ENCODE results near the gene DNASE1.

DNA sequence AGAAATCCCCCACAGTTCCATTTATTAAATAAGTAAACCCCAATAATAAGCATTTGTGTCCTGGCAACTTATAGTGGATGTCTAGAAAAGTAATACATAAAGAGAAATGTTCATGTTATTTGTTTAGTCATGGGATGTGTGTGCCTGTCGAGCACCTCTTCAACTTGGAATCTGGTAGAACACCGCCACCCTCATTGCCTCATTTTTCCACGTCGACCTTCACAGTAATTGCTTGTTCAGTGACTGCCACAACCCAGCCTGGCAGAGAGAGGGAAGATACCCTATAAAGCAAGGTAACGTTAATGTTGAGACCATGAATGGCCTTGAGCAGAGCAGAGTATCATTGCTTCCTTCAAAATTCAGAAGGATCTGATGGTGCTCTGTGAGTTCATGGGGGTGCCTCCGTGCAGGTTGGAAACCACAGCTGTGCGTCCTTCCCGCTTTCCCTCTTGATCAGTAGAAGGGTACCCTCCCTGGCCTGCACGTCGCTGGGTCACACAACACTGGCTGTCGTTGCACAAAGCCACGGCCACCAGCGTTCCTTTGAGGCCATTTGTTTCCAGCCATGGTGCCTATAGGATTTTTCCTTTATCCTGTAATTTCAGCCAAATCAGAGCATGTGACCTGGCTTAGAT lies 3.7 kb upstream of the DNASE1 start:
- TF ChIP-seq, protein P1, sequence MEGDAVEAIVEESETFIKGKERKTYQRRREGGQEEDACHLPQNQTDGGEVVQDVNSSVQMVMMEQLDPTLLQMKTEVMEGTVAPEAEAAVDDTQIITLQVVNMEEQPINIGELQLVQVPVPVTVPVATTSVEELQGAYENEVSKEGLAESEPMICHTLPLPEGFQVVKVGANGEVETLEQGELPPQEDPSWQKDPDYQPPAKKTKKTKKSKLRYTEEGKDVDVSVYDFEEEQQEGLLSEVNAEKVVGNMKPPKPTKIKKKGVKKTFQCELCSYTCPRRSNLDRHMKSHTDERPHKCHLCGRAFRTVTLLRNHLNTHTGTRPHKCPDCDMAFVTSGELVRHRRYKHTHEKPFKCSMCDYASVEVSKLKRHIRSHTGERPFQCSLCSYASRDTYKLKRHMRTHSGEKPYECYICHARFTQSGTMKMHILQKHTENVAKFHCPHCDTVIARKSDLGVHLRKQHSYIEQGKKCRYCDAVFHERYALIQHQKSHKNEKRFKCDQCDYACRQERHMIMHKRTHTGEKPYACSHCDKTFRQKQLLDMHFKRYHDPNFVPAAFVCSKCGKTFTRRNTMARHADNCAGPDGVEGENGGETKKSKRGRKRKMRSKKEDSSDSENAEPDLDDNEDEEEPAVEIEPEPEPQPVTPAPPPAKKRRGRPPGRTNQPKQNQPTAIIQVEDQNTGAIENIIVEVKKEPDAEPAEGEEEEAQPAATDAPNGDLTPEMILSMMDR (IDR thresholded peaks at IDR 0.05): no peak
- TF ChIP-seq, protein P2, sequence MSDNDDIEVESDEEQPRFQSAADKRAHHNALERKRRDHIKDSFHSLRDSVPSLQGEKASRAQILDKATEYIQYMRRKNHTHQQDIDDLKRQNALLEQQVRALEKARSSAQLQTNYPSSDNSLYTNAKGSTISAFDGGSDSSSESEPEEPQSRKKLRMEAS (CRISPR knock-in tag; IDR thresholded peaks at IDR 0.05): no peak
- TF ChIP-seq TEAD4 (CRISPR knock-in tag; IDR thresholded peaks at IDR 0.05): no peak
- TF ChIP-seq, protein P3, sequence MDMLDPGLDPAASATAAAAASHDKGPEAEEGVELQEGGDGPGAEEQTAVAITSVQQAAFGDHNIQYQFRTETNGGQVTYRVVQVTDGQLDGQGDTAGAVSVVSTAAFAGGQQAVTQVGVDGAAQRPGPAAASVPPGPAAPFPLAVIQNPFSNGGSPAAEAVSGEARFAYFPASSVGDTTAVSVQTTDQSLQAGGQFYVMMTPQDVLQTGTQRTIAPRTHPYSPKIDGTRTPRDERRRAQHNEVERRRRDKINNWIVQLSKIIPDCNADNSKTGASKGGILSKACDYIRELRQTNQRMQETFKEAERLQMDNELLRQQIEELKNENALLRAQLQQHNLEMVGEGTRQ (CRISPR knock-in tag; IDR thresholded peaks at IDR 0.05): no peak
- TF ChIP-seq, protein P4, sequence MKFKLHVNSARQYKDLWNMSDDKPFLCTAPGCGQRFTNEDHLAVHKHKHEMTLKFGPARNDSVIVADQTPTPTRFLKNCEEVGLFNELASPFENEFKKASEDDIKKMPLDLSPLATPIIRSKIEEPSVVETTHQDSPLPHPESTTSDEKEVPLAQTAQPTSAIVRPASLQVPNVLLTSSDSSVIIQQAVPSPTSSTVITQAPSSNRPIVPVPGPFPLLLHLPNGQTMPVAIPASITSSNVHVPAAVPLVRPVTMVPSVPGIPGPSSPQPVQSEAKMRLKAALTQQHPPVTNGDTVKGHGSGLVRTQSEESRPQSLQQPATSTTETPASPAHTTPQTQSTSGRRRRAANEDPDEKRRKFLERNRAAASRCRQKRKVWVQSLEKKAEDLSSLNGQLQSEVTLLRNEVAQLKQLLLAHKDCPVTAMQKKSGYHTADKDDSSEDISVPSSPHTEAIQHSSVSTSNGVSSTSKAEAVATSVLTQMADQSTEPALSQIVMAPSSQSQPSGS (CRISPR knock-in tag; IDR thresholded peaks at IDR 0.05; ENCODE audit: borderline replicate concordance, low read depth): no peak
- TF ChIP-seq GABPB1 (CRISPR knock-in tag; IDR thresholded peaks at IDR 0.05): no peak
- TF ChIP-seq, protein P5, sequence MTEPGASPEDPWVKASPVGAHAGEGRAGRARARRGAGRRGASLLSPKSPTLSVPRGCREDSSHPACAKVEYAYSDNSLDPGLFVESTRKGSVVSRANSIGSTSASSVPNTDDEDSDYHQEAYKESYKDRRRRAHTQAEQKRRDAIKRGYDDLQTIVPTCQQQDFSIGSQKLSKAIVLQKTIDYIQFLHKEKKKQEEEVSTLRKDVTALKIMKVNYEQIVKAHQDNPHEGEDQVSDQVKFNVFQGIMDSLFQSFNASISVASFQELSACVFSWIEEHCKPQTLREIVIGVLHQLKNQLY (CRISPR knock-in tag; IDR thresholded peaks at IDR 0.05): no peak
- TF ChIP-seq, protein P6, sequence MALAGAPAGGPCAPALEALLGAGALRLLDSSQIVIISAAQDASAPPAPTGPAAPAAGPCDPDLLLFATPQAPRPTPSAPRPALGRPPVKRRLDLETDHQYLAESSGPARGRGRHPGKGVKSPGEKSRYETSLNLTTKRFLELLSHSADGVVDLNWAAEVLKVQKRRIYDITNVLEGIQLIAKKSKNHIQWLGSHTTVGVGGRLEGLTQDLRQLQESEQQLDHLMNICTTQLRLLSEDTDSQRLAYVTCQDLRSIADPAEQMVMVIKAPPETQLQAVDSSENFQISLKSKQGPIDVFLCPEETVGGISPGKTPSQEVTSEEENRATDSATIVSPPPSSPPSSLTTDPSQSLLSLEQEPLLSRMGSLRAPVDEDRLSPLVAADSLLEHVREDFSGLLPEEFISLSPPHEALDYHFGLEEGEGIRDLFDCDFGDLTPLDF (CRISPR knock-in tag; IDR thresholded peaks at IDR 0.05): no peak

Data from WTC11 (cell line).